NCI-H748 (cell line): ENCODE results near the gene FOXN3.

Experiments
- DNase-seq: peaks from one replicate; lab custom pipeline; 2025; ENCODE audit not compliant: unreplicated experiment; lab: John Stamatoyannopoulos, UW

Gene FOXN3

GRCh38 chr14:89110110-89110509, 306.9 kb downstream of the FOXN3 start:
- no peak for DNase-seq

DNA sequence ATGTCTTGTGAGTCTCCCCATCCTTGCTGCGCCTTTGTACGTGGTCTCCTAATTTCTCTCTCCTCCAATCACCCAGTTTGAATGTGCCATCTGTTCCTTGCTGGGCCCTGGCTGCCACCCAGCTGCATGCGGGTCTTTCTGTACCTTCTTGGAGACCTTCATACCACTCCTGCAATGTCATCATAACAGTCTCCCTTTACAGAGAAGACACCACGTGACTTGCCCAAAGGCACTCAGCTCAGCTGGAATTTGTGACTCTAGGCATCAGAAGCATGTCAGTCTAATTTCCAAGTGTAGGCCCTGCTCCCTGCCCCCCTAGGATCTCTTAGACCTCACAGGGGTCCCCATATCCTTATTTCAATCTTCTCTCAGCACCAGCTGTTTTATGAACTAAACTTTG, 308.4 kb downstream of the FOXN3 start:
- DNase-seq: no peak

DNA sequence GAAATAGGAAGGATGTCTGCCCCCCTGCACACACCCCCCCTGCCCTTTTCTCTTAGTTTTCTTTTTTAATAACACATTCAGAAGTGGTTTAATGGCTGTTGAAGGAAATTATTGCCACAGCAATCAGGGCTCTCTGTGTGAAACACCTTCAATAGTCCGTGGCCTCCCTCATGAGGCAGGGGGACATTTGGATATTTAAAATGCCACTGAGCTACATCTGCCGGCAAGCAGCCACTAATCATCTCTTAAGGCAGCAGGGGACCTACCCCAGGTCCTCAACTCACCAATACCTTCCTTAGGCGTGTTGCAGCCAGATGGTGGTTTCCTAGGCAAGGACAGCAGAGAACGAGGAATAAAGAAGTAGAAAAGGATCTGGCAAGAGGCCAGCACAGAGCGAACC, 309.4 kb downstream of the FOXN3 start:
- peak; percentile 80 for DNase-seq
